ENCODE results near the gene CRIP2. TPM values are rescaled to one million over a fixed set of nuclear protein-coding genes. Genes with fewer than 3 reads are reported as not detected.

Gene CRIP2
- total and polyA plus RNA-seq, 2 of the 13 experiments (the other 11 are each of a cell fraction or from before 2014, with no cell fraction given) = 31.6 to 37.9 TPM

DNA sequence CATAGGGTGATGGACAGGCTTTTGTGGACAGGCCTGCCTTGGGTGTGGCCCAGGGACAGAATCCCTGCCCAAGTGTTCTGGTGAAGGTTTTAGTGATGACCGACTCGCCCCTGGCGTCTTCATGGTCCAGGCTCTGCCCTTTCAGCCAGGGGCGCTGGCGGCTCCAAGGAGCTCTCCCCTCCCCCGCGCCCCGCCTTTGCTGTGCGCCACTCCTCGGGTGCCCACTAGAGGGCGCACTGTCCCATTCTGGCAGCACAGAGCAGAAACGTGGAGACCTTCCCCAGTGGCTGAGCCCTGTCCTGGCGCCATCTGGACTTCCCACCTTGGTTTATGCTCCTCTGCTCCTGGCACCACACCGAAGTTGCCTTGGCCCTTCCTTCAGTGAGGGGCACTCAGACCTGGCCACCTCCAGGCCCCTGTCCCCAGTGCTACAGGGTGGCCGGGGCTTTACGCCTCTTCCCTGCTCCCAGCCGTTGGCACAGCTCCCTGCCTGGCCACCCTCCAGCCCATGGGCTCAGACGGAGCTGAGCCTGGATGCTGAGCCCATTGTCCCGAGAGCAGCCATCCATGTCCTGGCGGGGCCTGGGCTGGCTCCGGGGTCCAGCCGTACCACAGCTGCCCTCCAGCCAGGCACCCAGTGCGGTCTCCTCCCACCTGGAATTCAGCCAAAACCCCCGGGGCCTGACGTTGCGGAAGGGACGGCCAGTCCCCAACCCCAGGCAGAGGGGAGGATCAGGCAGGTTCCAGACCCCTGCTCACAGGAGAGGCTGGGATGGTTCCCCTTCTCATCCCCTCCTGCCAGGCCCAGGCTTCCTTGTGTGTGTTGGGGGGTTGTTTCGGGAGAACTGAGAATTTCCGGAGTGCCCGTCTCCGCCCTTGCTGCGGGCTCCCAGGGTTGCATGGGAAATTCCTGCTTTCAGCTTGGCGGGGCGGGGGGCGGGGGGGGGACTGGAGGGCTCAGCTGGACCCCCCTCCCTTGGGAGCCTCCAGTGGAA lies 6.5 kb downstream of the CRIP2 start:
- in situ Hi-C loops (cut with HindIII; ENCODE audit: extremely low pct_ligation_motif_present, low pct_unique_long_range_greater_than_20kb) (no loop called here), intact Hi-C loops (cut with micrococcal nuclease; ENCODE audit: unreplicated experiment) (loop anchor here (2.0 kb wide), 1 partner anchor 48 kb away; no protein-coding TSS in a partner anchor)
- WGBS (ENCODE audit: low lambda C conversion rate) = 7% methylated on average over 12 of the region's 35 CpGs
- H4K20me1 ChIP-seq (ENCODE audit: insufficient read depth, low read length) = no peaks in the 10 kb centered on the region
- H3K27ac ChIP-seq (ENCODE audit: extremely low read length, insufficient read depth, low read length) = peak overlapping the region; percentile 83
- peaks cover 2 to 32% of the 10 kb centered on the region in 2 experiments; a peak in 4 of 5 replicates for H3K27me3 ChIP-seq (ENCODE audit: control insufficient read depth in 1 of 2, insufficient read depth in 2 of 2, low read length in 2 of 2)
- DNase-seq (ENCODE audit: low spot score) (peak; percentile 67), ATAC-seq (peak; percentile 38), FAIRE-seq (peak; percentile 72)
- no peaks in the 10 kb centered on the region for H3K36me3 ChIP-seq (replicated peaks in 1 of 2; ENCODE audit: control insufficient read depth in 1 of 2, insufficient read depth in 2 of 2, low read length in 2 of 2)
- CTCF ChIA-PET (ENCODE audit: low intra/inter-chr PET ratio, low total read pairs) = interaction anchor here (1.3 to 2.5 kb wide), 4 partner anchors 9 to 52 kb away, joined by 4 to 15 read pairs (median 6); partner anchors contain the start of genes TEDC1 and TMEM121
- POLR2A ChIA-PET = interaction anchor here (1.0 to 2.4 kb wide), 5 partner anchors 9 to 180 kb away, joined by 3 to 10 read pairs (median 7); partner anchors contain the start of genes BRF1 and TEX22
- H3K79me2 ChIP-seq (ENCODE audit: insufficient read depth, low read length) = no peaks in the 10 kb centered on the region
- H3K4me2 ChIP-seq (ENCODE audit: low read depth, low read length) = peak overlapping the region; percentile 100
- H3K9me3 ChIP-seq (ENCODE audit: low read length) = no peaks in the 10 kb centered on the region
- BruUV-seq (replicated peaks) = no TSS peak
- H3K9ac ChIP-seq (ENCODE audit: insufficient read depth, low read depth, low read length) = peak overlapping the region; percentile 99
- peak overlapping the region; percentile 53 to 82 (median 61) for H3K4me3 ChIP-seq (replicated peaks in 1 of 3; ENCODE audit: insufficient read depth in 1 of 3, low read depth in 2 of 3, low read length in 3 of 3)
- H2AFZ ChIP-seq (ENCODE audit: low read length) = no peak overlapping the region
- H3K4me1 ChIP-seq (ENCODE audit: insufficient read depth, low read length) = peaks cover 67% of the 10 kb centered on the region
- TF ChIP-seq, protein P1, sequence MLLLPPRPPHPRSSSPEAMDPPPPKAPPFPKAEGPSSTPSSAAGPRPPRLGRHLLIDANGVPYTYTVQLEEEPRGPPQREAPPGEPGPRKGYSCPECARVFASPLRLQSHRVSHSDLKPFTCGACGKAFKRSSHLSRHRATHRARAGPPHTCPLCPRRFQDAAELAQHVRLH (CRISPR knock-in tag; IDR thresholded peaks at IDR 0.05; ENCODE audit: borderline replicate concordance, low read depth) = peak; percentile 53; the same call in 1 of the 2 replicates
- TF ChIP-seq HINFP (CRISPR knock-in tag; IDR thresholded peaks at IDR 0.05; ENCODE audit: low read depth) (0 out of 2 replicates have a peak, but pooled peaks have one; percentile 40), HDAC2 (CRISPR knock-in tag; IDR thresholded peaks at IDR 0.05) (peak; percentile 42; the same call in 1 of the 2 replicates), SALL2 (CRISPR knock-in tag; IDR thresholded peaks at IDR 0.05) (no peak), ZNF362 (CRISPR knock-in tag; IDR thresholded peaks at IDR 0.05; ENCODE audit: borderline replicate concordance) (no peak), ZNF30 (CRISPR knock-in tag; IDR thresholded peaks at IDR 0.05) (no peak), TMF1 (CRISPR knock-in tag; IDR thresholded peaks at IDR 0.05; ENCODE audit: low read depth) (no peak), IKZF4 (CRISPR knock-in tag; IDR thresholded peaks at IDR 0.05; ENCODE audit: borderline replicate concordance, low read depth, not compliant biosample characterization) (peak; percentile 61), CCAR2 (optimal IDR thresholded peaks at IDR 0.05; ENCODE audit: low read depth, low read length) (peak; percentile 55), ZNF678 (CRISPR knock-in tag; IDR thresholded peaks at IDR 0.05) (no peak), PPARG (CRISPR knock-in tag; conservative IDR thresholded peaks at IDR 0.05) (0 out of 2 replicates have a peak, but pooled peaks have one; percentile 25), ZNF557 (CRISPR knock-in tag; IDR thresholded peaks at IDR 0.05) (no peak), PITX1 (CRISPR knock-in tag; IDR thresholded peaks at IDR 0.05) (0 out of 2 replicates have a peak, but pooled peaks have one; percentile 43), HDAC1 (CRISPR knock-in tag; IDR thresholded peaks at IDR 0.05) (peak; percentile 61; the same call in 1 of the 2 replicates), NFIC (IDR thresholded peaks at IDR 0.05; ENCODE audit: low read length) (no peak), LBX2 (CRISPR knock-in tag; IDR thresholded peaks at IDR 0.05; ENCODE audit: borderline replicate concordance) (no peak; the same call in 1 of the 2 replicates), HNRNPK (IDR thresholded peaks at IDR 0.05; ENCODE audit: low read depth, low read length, poor library complexity, severe bottlenecking) (no peak), TSC22D2 (CRISPR knock-in tag; IDR thresholded peaks at IDR 0.05; ENCODE audit: borderline replicate concordance) (0 out of 2 replicates have a peak, but pooled peaks have one; percentile 64), KLF15 (CRISPR knock-in tag; IDR thresholded peaks at IDR 0.05; ENCODE audit: borderline replicate concordance) (no peak)

Measured in HepG2 (cell line).